GM13977 (cell line): ENCODE data around the gene DIP2B.

Source experiments
- DNase-seq: peaks from one replicate; pipeline ENCODE4 v3.0.0; 2012; ENCODE audit warnings: low spot score
- CTCF ChIP-seq: IDR thresholded peaks from 2 replicates; pipeline ENCODE4 v1.5.1; 2012; ENCODE audit warnings: mild to moderate bottlenecking, control low read depth; ENCODE audit not compliant: insufficient read depth; ENCODE audit errors: extremely low read depth, missing control alignments
- in situ Hi-C: fragments of 300-500 bp; cut with MboI; formaldehyde crosslinking; loops from one replicate; pipeline ENCODE4 v1.12.0; 2022; ENCODE audit warnings: low sequenced_read_pairs, low pct_unique_long_range_greater_than_20kb, mixed read lengths, inconsistent platforms; ENCODE audit not compliant: unreplicated experiment

DIP2B gene

GRCh38 chr12:50786498-50787231 is 281.9 kb downstream of the DIP2B start:
- no peak for DNase-seq
- no peak for TF ChIP-seq CTCF
- in situ Hi-C loops, result no loop called here

- no peak for DNase-seq
- in situ Hi-C loops, result no loop called here
- TF ChIP-seq CTCF, result no peak
Measured at GRCh38 chr12:50787618-50788017, 282.8 kb downstream of the DIP2B start.

GRCh38 chr12:50788561-50788960 is 283.8 kb downstream of the DIP2B start:
- no peak for DNase-seq
- TF ChIP-seq CTCF, result no peak
- in situ Hi-C loops, result no loop called here

GRCh38 chr12:50790081-50790480 is 285.3 kb downstream of the DIP2B start:
- TF ChIP-seq CTCF, result no peak
- in situ Hi-C loops, result no loop called here

More at GRCh38 chr12:50790081-50790480, 285.3 kb downstream of the DIP2B start:
- DNase-seq, result no peak
